ENCODE results near the gene SLC2A2.
"Not testable (repeated sequence)": the region's sequence is repeated elsewhere in the genome, so short reads cannot be mapped to it uniquely, and the experiment has no call there.

Gene SLC2A2

GRCh38 chr3:170982733-170983132, 43.8 kb downstream of the SLC2A2 start:
- no peak for DNase-seq

- no peak for DNase-seq
Measured at GRCh38 chr3:170980399-170980798, 46.1 kb downstream of the SLC2A2 start.

- DNase-seq, result no peak
Measured at GRCh38 chr3:170977949-170978745, 48.4 kb downstream of the SLC2A2 start.

GRCh38 chr3:170976190-170976519, 50.4 kb downstream of the SLC2A2 start:
- no peak for DNase-seq

- no peak for DNase-seq
Measured at GRCh38 chr3:170975283-170976189, 51.0 kb downstream of the SLC2A2 start.

GRCh38 chr3:170974872-170975271, 51.6 kb downstream of the SLC2A2 start:
- no peak for DNase-seq

GRCh38 chr3:170972917-170973316, 53.6 kb downstream of the SLC2A2 start:
- not testable (repeated sequence) for DNase-seq

- no peak for DNase-seq
Measured at GRCh38 chr3:170967126-170967525, 59.4 kb downstream of the SLC2A2 start.

- no peak for DNase-seq
Measured at GRCh38 chr3:170966495-170966894, 60.0 kb downstream of the SLC2A2 start.

- DNase-seq, result no peak
Measured at GRCh38 chr3:170962411-170962810, 64.1 kb downstream of the SLC2A2 start.

GRCh38 chr3:170961616-170962400, 64.7 kb downstream of the SLC2A2 start:
- DNase-seq, result no peak

GRCh38 chr3:170959457-170959856, 67.1 kb downstream of the SLC2A2 start:
- no peak for DNase-seq

GRCh38 chr3:170956647-170957046, 69.9 kb downstream of the SLC2A2 start:
- DNase-seq, result no peak

- no peak for DNase-seq
Measured at GRCh38 chr3:170953736-170954135, 72.8 kb downstream of the SLC2A2 start.

GRCh38 chr3:170953229-170953628, 73.3 kb downstream of the SLC2A2 start:
- no peak for DNase-seq

GRCh38 chr3:170949211-170949610, 77.3 kb downstream of the SLC2A2 start:
- no peak for DNase-seq

GRCh38 chr3:170947018-170947769, 79.3 kb downstream of the SLC2A2 start:
- DNase-seq, result no peak

Measured in GDM1 (cell line).